GM18498 (cell line): ENCODE results near the gene ACACB.

Source experiments
- ATAC-seq: cut with Tn5 transposase; IDR thresholded peaks from one replicate; pipeline ENCODE4 v1.9.1; 2021; ENCODE audit warnings: mild to moderate bottlenecking, moderate library complexity; ENCODE audit not compliant: unreplicated experiment

Gene ACACB

DNA sequence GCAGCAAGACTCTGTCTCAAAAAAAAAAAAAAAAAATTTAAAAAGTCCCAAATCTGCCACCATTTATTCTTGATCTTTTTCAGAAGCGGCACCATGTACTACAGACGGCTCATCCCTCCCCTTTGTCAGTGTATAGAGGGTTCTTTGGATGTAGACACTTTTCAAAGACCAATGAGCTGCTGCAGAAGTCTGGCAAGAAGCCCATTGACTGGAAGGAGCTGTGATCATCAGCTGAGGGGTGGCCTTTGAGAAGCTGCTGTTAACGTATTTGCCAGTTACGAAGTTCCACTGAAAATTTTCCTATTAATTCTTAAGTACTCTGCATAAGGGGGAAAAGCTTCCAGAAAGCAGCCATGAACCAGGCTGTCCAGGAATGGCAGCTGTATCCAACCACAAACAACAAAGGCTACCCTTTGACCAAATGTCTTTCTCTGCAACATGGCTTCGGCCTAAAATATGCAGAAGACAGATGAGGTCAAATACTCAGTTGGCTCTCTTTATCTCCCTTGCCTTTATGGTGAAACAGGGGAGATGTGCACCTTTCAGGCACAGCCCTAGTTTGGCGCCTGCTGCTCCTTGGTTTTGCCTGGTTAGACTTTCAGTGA, 6.5 kb upstream of the ACACB start:
- no peak for ATAC-seq

GRCh38 chr12:109110988-109111495, 5.3 kb upstream of the ACACB start:
- ATAC-seq: peak; percentile 61

- no peak for ATAC-seq
These were observed 3.5 kb upstream of the ACACB start for GRCh38 chr12:109112720-109113465.

- ATAC-seq: no peak
These were observed 2.6 kb upstream of the ACACB start for GRCh38 chr12:109113661-109114321.

DNA sequence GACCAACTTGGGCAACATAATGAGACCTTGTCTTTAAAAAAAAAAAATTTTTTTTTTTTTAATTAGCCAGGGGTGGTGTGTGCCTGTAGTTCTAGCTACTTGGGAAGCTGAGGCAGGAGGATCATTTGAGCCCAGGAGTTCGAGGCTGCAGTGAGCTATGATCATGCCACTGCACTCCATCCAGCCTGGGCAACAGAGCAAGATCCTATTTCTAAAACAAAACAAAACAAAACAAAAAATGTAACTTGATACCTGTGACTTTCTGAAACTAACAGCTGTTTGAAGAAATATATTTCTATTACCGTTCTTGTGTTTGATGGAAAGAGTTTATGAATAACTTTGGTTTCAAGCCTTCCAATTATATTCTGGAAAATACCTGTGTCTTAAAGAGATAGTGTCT, 1.7 kb upstream of the ACACB start:
- ATAC-seq: no peak

DNA sequence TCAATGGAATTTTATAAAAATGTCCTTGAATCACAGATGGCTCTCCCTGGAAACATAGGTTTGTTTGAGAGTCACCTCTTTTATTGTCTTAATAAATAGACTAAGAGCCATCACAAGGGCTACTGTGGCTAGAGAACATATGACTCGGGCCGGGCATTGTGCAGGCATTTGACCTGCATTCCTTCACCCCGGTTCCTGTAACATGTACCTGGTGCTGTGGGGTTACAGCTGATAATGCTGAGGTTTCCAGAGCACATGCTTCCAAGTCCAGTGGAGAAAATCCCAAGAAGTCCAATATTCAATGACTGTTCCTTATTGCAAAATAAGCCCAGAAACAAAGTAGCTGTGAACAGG, 1.0 kb upstream of the ACACB start:
- ATAC-seq: no peak

DNA sequence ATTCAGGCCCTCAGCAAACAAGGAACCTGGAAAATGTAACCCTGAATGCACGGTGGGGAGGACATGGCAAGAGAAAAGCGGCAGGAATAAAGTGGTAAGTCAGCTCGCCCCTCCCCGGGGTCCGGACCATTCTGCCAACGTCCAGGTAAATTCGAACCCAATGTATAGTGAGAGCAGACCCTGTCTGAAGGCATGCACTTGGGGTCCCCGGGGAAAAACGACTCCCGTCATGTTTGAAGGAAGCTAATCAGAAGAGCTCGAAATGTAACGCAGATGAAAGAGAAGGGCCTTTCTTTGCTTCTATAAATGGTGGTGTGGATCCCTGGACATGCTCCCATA, 193 bp downstream of the ACACB start:
- ATAC-seq: no peak

GRCh38 chr12:109120095-109120494, 3.7 kb downstream of the ACACB start:
- no peak for ATAC-seq

DNA sequence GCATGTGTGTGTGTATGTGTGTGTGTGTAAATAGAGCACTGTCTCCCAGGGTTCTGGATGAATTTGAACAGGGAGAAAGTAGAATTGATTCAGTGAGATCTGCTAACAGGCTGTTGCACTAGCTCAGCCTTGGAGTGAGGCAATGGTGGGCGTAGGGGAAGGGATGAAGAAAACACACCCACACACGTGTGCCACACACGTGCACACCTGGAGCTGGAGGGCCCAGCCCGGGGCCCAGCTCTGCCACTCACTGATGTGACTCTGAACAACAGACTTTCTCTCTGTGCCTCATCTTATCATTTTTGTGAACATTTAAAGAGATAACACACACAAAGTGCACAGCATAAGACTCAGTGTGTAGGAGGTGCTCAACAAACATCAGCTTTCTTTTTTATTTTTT, 4.2 kb downstream of the ACACB start:
- no peak for ATAC-seq

GRCh38 chr12:109121346-109121880, 5.0 kb downstream of the ACACB start:
- ATAC-seq: no peak

DNA sequence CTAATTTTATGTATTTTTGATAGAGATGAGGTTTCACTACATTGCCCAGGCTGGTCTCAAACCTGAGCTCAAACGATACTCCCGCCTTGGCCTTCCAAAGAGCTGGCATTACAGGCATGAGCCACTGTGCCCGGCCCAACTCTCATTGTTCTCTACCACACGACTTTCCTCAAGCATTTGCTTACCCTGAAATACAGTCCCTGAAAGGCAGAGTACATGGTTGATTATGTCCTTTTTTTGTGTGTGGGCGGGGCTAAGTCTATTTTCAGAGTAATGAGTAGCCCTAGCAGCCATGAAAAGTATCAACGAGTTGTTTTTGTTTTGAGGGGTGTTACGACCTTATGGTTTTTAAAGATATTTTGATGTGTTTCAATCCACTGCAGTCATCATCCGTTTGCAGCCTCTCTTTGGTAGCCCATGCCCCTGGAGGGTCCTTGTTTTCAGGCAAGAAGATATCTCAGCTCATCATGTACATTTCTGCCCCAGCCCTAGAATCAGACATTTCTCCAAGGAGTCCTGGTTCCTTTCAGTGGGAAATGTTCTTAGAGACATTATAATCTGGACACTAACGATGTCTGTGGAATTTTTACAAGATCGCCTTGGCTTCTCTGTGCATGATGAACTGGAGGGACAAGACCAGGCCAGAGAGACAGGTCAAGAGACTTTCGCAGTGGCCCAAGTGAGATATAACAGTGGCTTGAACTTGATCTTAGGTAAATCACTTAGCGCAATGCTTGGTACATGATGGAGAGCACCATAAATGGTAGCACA, 8.7 kb downstream of the ACACB start:
- ATAC-seq: no peak

DNA sequence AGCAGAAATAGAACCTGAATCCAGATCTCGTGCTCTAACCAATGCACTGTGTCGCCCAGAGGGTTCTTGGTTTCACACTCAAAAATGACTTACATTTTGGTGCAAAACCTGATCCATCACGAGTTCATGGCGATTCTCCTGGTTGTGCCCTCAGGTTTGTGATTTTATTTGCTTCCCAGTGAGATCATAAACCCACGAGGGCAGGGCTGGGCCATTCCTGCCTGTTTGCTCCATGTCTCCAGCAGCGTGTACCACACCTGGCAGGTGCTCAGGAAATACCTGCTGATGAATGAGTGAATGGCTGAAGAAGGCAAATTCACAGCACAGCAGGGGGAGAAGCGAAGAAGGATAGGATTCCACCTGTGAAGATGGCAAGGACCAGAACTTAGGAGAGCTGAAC, 9.4 kb downstream of the ACACB start:
- no peak for ATAC-seq

- ATAC-seq: no peak
These were observed 10.4 kb downstream of the ACACB start for GRCh38 chr12:109126784-109127183.

DNA sequence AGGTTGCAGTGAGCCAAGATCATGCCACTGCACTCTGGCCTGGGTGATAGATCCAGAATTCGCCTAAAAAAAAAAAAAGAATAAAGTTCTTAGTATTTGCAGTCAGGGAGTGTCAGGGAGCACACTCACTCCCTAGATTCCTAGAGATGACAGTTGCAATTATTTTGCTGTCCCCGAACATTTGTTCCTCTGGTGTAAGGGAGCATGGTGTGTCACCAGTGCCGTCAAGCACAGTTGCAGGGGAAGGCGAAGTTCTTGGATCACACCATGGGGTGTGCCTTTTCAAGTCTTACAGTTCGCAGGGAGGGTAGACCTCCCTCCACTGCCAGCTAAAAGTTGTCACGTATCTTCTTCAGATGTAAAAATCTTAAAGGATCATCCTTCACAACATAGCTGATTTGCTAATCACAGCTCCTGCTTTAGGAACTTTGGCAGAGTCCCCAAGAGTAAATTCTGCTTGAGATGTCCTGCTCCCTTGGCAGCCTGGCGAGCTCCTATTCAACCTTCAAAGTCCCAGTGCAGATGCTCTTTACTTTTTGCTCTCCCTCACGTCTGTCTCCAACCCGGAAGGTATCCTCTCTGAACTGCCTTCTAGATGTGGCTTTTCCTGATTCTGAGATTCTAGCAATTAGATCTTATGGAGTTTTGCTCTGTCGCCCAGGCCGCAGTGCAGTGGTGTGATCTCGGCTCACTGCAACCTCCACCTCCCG, 11.3 kb downstream of the ACACB start:
- no peak for ATAC-seq

GRCh38 chr12:109130297-109131153, 14.1 kb downstream of the ACACB start:
- no peak for ATAC-seq

GRCh38 chr12:109131154-109132050, 15.0 kb downstream of the ACACB start:
- no peak for ATAC-seq

DNA sequence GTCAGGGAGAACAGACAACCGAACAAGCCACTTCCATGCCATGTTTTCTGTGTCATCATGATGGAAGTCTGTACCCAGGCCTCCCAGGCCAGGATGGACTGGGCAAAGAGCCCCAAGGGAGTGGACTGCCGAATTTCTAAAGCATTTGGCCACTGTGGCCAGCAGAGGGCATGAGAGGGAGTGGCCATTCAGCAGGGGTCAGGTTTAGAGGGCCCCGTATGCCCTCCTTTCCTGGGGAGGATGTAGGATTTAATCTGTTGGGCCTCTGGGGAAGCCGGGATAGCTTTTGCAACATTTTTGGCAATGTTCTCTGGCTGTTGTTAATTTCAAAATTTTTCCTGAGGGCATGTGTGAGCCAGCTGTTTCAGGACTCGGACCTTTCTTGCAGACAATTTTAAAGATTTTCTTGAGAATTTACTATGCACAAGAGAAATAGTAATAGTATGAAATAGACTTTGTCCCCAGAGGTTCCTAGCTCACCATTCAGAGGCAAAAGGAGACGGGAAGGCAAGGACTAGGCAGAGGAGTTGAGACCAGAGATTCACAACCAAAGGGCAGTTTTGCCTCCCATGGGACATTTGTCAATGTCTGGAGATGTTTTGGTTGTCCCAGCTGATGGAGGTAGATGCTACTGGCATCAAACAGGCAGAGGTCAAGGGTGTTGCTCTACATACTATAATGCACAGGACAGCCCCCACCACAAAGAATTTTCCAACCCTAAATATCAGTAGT, 18.0 kb downstream of the ACACB start:
- no peak for ATAC-seq

DNA sequence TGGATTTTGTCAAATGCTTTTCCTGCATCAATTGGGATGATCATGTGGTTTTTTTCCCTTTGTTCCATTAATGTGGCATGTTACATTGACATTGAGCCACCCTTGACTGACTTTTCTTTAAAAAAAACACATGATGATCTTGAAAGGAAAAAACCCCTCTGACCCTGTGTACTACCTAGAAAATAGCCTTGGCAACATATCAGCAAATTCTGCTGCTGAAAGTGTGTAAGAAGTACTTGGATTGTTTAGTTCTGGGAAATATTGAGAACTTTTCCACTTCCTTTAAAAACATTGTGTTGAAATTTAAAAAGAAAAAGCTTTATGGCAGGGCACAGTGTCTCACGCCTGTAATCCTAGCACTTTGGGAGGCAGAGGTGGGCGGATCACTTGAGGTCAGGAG, 20.7 kb downstream of the ACACB start:
- ATAC-seq: no peak
